Measurements from ENCODE around the gene RAB11FIP4. TPM values are rescaled to one million over a fixed set of nuclear protein-coding genes. Genes with fewer than 3 reads are reported as not detected.
A peak's percentile ranks its signal among the peaks of the same experiment; 100 is the strongest.

RAB11FIP4 gene
- total and polyA plus RNA-seq, 12 donors = 0.48 to 3.8 (median 2.3) TPM

DNA sequence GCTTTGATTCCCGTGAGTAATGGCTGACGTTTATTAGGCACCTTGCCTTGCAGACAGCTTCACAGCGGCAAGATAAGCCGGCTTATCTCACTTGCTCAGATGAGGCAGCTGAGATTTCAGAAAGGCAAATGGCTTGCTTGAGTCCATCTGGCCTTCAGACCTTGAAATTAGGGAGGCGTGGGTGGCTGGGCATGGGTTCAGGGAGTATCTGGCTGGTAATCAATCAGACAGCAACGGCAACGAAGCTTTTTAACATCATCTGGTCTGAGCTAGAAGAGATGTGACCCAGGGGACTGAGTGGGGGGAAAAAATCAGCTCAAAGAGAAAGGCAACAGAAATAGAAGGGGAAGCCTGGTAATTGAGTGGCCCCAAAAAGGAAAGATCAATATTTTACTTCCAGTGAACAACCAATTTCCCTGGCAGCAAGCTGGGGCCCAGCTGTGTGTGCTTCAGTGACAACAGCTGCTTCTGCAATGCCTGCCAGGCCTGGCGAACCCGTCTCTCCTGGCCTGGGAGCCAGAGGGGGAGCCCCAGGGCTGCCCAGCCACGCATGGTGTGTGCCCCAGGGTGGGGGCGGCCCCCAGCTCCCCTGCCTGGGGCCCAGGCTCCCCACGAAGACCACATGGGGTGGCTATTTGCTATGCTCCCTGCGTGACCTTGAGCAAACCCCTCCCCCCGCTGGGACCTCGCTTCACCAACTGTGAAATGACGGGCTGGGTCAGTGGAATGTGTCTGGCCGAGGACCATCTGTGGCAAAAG is 34.0 kb downstream of the RAB11FIP4 start:
- no peaks in the 10 kb centered on the region for H3K9me3 ChIP-seq (replicated peaks in 1 of 3)
- no peaks in the 10 kb centered on the region for H3K36me3 ChIP-seq (replicated peaks in 1 of 2)
- 16 to 29% (median 20%) methylated on average over 11 to 17 of the region's 17 CpGs for WGBS, 4 donors
- intact Hi-C loops (cut with DNase I) = no loop called here
- H3K4me3 ChIP-seq = no peak overlapping the region
- H3K4me1 ChIP-seq (replicated peaks in 1 of 2) = peaks cover 9 to 14% of the 10 kb centered on the region in 2 donors
- H3K27me3 ChIP-seq = peaks cover 3% of the 10 kb centered on the region
- peak; percentile 69 to 93 (median 88) for DNase-seq
- TF ChIP-seq POLR2A (IDR thresholded peaks at IDR 0.05) = no peak
- TF ChIP-seq, protein P1, sequence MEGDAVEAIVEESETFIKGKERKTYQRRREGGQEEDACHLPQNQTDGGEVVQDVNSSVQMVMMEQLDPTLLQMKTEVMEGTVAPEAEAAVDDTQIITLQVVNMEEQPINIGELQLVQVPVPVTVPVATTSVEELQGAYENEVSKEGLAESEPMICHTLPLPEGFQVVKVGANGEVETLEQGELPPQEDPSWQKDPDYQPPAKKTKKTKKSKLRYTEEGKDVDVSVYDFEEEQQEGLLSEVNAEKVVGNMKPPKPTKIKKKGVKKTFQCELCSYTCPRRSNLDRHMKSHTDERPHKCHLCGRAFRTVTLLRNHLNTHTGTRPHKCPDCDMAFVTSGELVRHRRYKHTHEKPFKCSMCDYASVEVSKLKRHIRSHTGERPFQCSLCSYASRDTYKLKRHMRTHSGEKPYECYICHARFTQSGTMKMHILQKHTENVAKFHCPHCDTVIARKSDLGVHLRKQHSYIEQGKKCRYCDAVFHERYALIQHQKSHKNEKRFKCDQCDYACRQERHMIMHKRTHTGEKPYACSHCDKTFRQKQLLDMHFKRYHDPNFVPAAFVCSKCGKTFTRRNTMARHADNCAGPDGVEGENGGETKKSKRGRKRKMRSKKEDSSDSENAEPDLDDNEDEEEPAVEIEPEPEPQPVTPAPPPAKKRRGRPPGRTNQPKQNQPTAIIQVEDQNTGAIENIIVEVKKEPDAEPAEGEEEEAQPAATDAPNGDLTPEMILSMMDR (IDR thresholded peaks at IDR 0.05) = no peak
- H3K27ac ChIP-seq = peak overlapping the region in 3 of 5 donors; percentile 13 to 78 (median 55)

DNA sequence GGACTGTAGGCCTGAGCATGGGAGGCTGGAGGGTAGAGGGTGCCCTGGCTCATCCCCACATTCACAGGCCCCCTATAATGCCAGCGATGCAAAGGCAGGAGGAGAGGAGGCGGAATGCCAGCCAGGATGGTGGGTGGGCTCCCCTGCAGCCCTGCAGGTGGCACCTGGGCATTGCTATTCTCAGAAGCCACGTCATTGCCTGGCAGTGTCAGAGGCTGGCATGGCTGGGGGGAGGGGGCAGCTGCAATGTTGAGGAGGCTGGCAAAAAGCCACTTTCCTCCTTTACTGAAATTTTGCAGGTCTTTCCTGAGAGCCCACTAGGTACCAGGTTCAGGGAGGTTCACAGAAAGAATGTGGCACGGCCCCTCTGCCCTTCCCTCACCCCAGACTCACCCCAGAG is 36.2 kb downstream of the RAB11FIP4 start:
- TF ChIP-seq POLR2A (IDR thresholded peaks at IDR 0.05) = no peak
- TF ChIP-seq, protein P1 (IDR thresholded peaks at IDR 0.05) = no peak
- Histone ChIP-seq H3K4me3 (no peak overlapping the region), H3K9me3 (replicated peaks in 1 of 3) (no peaks in the 10 kb centered on the region), H3K27me3 (peaks cover 3% of the 10 kb centered on the region), H3K4me1 (replicated peaks in 1 of 2) (peaks cover 9 to 14% of the 10 kb centered on the region in 2 donors), H3K36me3 (replicated peaks in 1 of 2) (no peaks in the 10 kb centered on the region), H3K27ac (no peak overlapping the region)
- no peak for DNase-seq
- WGBS, 4 donors = 76 to 100% (median 84%) methylated on average over 3 to 4 of the region's 4 CpGs
- intact Hi-C loops (cut with DNase I) = no loop called here

DNA sequence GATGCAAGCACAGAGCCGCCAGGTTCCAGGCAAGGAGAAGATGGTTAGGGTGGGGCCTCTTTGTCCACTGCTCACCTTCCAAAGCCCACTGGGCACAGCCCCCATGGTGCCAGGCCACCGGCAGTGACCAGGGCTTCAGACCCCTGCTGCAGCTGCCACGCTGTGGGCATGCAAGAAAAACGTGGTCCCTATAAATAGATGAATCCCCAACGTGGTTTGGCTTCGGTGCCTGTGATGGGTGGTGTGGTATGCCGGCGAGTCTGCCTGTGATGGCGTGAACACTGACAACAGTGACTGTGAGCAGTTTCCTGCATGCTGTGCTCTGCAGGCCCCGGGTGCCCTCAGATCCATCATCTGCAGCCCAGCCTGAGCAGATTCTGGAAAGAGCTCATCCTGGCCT is 36.6 kb downstream of the RAB11FIP4 start:
- WGBS, 4 donors = 71 to 94% (median 73%) methylated on average over 3 to 10 of the region's 10 CpGs

DNA sequence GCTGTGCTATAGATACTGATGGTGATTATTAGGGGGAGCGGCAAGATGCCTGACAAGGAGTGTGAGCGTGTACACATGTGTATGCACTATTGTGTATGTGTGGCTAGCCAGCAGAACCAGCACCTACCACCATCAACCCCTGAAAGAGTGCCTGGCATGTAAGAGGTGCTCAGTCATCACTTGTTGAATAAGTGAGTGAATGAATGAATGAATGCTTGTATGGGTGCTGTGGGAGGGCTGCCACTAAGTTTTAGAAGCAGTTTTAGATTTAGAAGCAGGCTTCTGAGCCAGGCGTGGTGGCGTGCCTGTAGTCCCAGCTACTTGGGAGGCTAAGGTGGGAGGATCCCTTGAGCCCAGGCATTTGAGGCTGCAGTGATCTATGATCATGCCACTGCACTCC is 37.0 kb downstream of the RAB11FIP4 start:
- peaks cover 9 to 14% of the 10 kb centered on the region in 2 donors for H3K4me1 ChIP-seq (replicated peaks in 1 of 2)
- WGBS, 4 donors = 88 to 92% (median 91%) methylated on average over 4 of the region's 4 CpGs
- no peak overlapping the region for H3K27ac ChIP-seq
- intact Hi-C loops (cut with DNase I) = no loop called here
- H3K27me3 ChIP-seq = peaks cover 3% of the 10 kb centered on the region
- H3K9me3 ChIP-seq (replicated peaks in 1 of 3) = no peaks in the 10 kb centered on the region
- TF ChIP-seq, protein P1 (IDR thresholded peaks at IDR 0.05) = no peak
- TF ChIP-seq POLR2A (IDR thresholded peaks at IDR 0.05) = no peak
- DNase-seq = no peak
- no peaks in the 10 kb centered on the region for H3K36me3 ChIP-seq (replicated peaks in 1 of 2)
- no peak overlapping the region for H3K4me3 ChIP-seq

More for the DNA sequence above, 36.6 kb downstream of the RAB11FIP4 start:
- no peaks in the 10 kb centered on the region for H3K36me3 ChIP-seq (replicated peaks in 1 of 2)
- peaks cover 9 to 14% of the 10 kb centered on the region in 2 donors for H3K4me1 ChIP-seq (replicated peaks in 1 of 2)
- TF ChIP-seq, protein P1 (IDR thresholded peaks at IDR 0.05) = no peak
- no peak for TF ChIP-seq POLR2A (IDR thresholded peaks at IDR 0.05)
- H3K9me3 ChIP-seq (replicated peaks in 1 of 3) = no peaks in the 10 kb centered on the region
- no peak for DNase-seq
- H3K4me3 ChIP-seq = no peak overlapping the region
- peaks cover 3% of the 10 kb centered on the region for H3K27me3 ChIP-seq
- intact Hi-C loops (cut with DNase I) = no loop called here
- no peak overlapping the region for H3K27ac ChIP-seq
